C4-2B (cell line): ENCODE data around the gene CMKLR1.
A peak's percentile ranks its signal among the peaks of the same experiment; 100 is the strongest.

Source experiments
- H3K27ac ChIP-seq: fragments of 450-650 bp; 2 replicates; pipeline ENCODE4 v1.5.1; 2017
- ZFX ChIP-seq: fragments of 450-650 bp; IDR thresholded peaks from 2 replicates; pipeline ENCODE4 v1.6.1; 2017
- TF ChIP-seq, protein P1 (sequence below): fragments of 450-650 bp; conservative IDR thresholded peaks from 2 replicates; pipeline ENCODE4 v1.5.1; 2017; ENCODE audit warnings: mild to moderate bottlenecking

Gene CMKLR1

GRCh38 chr12:108342985-108343384 lies 3.9 kb upstream of the CMKLR1 start:
- no peak overlapping the region for H3K27ac ChIP-seq
- TF ChIP-seq, protein P1, sequence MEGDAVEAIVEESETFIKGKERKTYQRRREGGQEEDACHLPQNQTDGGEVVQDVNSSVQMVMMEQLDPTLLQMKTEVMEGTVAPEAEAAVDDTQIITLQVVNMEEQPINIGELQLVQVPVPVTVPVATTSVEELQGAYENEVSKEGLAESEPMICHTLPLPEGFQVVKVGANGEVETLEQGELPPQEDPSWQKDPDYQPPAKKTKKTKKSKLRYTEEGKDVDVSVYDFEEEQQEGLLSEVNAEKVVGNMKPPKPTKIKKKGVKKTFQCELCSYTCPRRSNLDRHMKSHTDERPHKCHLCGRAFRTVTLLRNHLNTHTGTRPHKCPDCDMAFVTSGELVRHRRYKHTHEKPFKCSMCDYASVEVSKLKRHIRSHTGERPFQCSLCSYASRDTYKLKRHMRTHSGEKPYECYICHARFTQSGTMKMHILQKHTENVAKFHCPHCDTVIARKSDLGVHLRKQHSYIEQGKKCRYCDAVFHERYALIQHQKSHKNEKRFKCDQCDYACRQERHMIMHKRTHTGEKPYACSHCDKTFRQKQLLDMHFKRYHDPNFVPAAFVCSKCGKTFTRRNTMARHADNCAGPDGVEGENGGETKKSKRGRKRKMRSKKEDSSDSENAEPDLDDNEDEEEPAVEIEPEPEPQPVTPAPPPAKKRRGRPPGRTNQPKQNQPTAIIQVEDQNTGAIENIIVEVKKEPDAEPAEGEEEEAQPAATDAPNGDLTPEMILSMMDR = no peak
- no peak for TF ChIP-seq ZFX

DNA sequence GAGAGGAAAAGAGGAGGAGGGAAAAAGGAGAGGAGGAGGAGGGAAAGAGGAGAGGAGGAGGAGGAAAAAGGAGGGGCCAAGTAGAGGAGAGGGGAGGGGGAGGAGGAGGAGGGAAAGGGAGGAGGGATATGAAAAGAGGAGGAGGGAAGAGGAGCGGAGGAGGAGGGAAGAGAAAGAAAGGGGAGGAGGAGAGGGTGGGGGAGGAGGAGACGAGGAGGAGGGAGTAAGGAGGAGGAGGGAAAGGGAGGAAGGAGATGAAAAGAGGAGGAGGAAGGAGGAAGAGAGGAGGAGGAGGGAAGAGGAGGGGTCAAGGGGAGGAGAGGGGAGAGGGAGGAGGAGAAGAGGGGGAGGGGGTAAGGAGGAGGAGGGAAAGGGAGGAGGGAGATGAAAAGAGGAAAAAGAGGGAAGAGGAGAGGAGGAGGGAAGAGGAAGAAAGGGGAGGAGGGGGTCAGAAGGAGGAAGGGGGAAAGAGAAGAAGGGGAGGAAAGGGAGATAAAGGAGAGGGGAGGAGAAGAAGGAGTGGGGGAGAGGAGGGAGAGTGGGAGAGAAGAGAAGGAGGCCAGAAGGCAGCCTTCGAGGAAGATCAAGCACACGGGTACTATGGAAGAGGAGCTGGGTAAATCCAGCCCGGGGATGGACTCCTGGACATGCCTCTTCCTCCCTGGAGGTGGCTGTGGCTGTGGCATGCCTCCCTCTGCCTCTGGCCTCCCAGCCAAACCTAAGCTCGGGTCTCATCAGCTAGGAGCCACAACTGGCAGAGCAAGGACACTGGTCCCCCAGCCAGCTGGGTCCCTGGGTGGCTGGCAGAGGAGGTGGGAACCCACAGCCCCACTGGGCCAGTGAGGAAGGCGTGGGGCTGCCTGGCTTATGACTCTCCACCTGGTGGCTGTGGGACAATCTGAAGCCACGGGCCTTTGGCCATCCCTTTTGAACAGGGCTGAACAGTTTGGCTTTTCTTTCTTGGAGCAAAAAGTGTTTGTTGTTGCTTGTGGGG lies 3.0 kb upstream of the CMKLR1 start:
- H3K27ac ChIP-seq = no peak overlapping the region
- no peak for TF ChIP-seq ZFX
- TF ChIP-seq, protein P1 = no peak

GRCh38 chr12:108341356-108341755 lies 2.2 kb upstream of the CMKLR1 start:
- no peak overlapping the region for H3K27ac ChIP-seq
- TF ChIP-seq, protein P1 = no peak
- no peak for TF ChIP-seq ZFX

- TF ChIP-seq, protein P1 = no peak
- no peak for TF ChIP-seq ZFX
- H3K27ac ChIP-seq = no peak overlapping the region
Observed at GRCh38 chr12:108340037-108340436, 926 bp upstream of the CMKLR1 start.

- H3K27ac ChIP-seq = no peak overlapping the region
- no peak for TF ChIP-seq ZFX
- TF ChIP-seq, protein P1 = peak; percentile 63
Observed at GRCh38 chr12:108337235-108338223, 1.6 kb downstream of the CMKLR1 start.

GRCh38 chr12:108335349-108336119 lies 3.6 kb downstream of the CMKLR1 start:
- H3K27ac ChIP-seq = no peak overlapping the region
- TF ChIP-seq, protein P1 = no peak
- TF ChIP-seq ZFX = no peak
